NT2/D1 (cell line): ENCODE data around the gene RASA2.

Experiments used
- SUZ12 ChIP-seq: IDR thresholded peaks from 2 replicates; pipeline ENCODE4 v1.6.1; 2011; ENCODE audit not compliant: insufficient read length, insufficient read depth; ENCODE audit errors: extremely low read depth
- YY1 ChIP-seq: IDR thresholded peaks from 2 replicates; pipeline ENCODE4 v1.6.1; 2011; ENCODE audit not compliant: insufficient read length, insufficient read depth
- ZNF274 ChIP-seq: IDR thresholded peaks from 2 replicates; pipeline ENCODE4 v1.6.1; 2011; ENCODE audit warnings: mild to moderate bottlenecking, low read depth, low read length

GRCh38 chr3:141529256-141529655, 42.4 kb downstream of the RASA2 start:
- no peak for TF ChIP-seq ZNF274
- no peak for TF ChIP-seq SUZ12
- no peak for TF ChIP-seq YY1
